Gastroesophageal sphincter (tissue), 3 donors: ENCODE measurements around the gene DEAF1.

Experiments
- CTCF ChIP-seq, 4 experiments: fragments of 200-600 bp in 2 of 4; fragments of 450-650 bp in 2 of 4; sonication (generic) in 1 of 4; IDR thresholded peaks; one replicate each; pipeline ENCODE4 v1.5.1; 2017 to 2019; ENCODE audit warnings: antibody characterized with exemption in 4 of 4, mild to moderate bottlenecking in 2 of 4, moderate library complexity in 2 of 4
- POLR2A ChIP-seq, 2 donors: fragments of 450-650 bp; IDR thresholded peaks; one replicate each; pipeline ENCODE4 v1.6.1; 2017; ENCODE audit warnings: antibody characterized with exemption in 2 of 2, mild to moderate bottlenecking in 2 of 2, moderate library complexity in 1 of 2

GRCh38 chr11:737366-737765, 42.3 kb upstream of the DEAF1 start:
- TF ChIP-seq CTCF (IDR thresholded peaks at IDR 0.05) (no peak), POLR2A (IDR thresholded peaks at IDR 0.05) (no peak)
